GM18508 (cell line): ENCODE data around the gene SH3GL1.
"Not testable (repeated sequence)": the region's sequence is repeated elsewhere in the genome, so short reads cannot be mapped to it uniquely, and the experiment has no call there.

ENCODE experiments used
- ATAC-seq: cut with Tn5 transposase; IDR thresholded peaks from one replicate; pipeline ENCODE4 v1.9.1; 2021; ENCODE audit warnings: moderate number of reproducible peaks; ENCODE audit not compliant: insufficient read depth, unreplicated experiment

Gene SH3GL1

GRCh38 chr19:4350111-4350510 lies 50.2 kb downstream of the SH3GL1 start:
- no peak for ATAC-seq

- not testable (repeated sequence) for ATAC-seq
Measured at GRCh38 chr19:4349225-4349624, 51.1 kb downstream of the SH3GL1 start.

- no peak for ATAC-seq
Measured at GRCh38 chr19:4347521-4347920, 52.8 kb downstream of the SH3GL1 start.

GRCh38 chr19:4346020-4346383 lies 54.3 kb downstream of the SH3GL1 start:
- ATAC-seq = no peak

- ATAC-seq = no peak
Measured at GRCh38 chr19:4345342-4346019, 54.9 kb downstream of the SH3GL1 start.

- ATAC-seq = peak; percentile 9
Measured at GRCh38 chr19:4343370-4344307, 56.7 kb downstream of the SH3GL1 start, which contains the start of gene MPND. TSS of gene MPND (plus strand) at chr19:4343562. CDS start at chr19:4343594, 32 bp downstream.

- ATAC-seq = peak; percentile 84
Measured at GRCh38 chr19:4342615-4343369, 57.6 kb downstream of the SH3GL1 start.

- ATAC-seq = no peak
Measured at GRCh38 chr19:4342314-4342614, 58.1 kb downstream of the SH3GL1 start.

GRCh38 chr19:4338441-4339355 lies 61.6 kb downstream of the SH3GL1 start, which contains the start of gene STAP2:
TSS of gene STAP2 (minus strand) at chr19:4338827. CDS start at chr19:4338753, 74 bp downstream.
- ATAC-seq = no peak

- no peak for ATAC-seq
Measured at GRCh38 chr19:4337906-4338440, 62.4 kb downstream of the SH3GL1 start.

- ATAC-seq = no peak
Measured at GRCh38 chr19:4334929-4335570, 65.3 kb downstream of the SH3GL1 start.

- ATAC-seq = no peak
Measured at GRCh38 chr19:4329858-4330257, 70.5 kb downstream of the SH3GL1 start.

GRCh38 chr19:4328991-4329681 lies 71.2 kb downstream of the SH3GL1 start:
- ATAC-seq = not testable (repeated sequence)

GRCh38 chr19:4328243-4328990 lies 71.9 kb downstream of the SH3GL1 start:
- no peak for ATAC-seq

- no peak for ATAC-seq
Measured at GRCh38 chr19:4327877-4328242, 72.5 kb downstream of the SH3GL1 start.

GRCh38 chr19:4327252-4327876 lies 73.0 kb downstream of the SH3GL1 start:
- no peak for ATAC-seq

- ATAC-seq = no peak
Measured at GRCh38 chr19:4326837-4327251, 73.5 kb downstream of the SH3GL1 start.
